HL-60 (cell line): Measurements from ENCODE around the gene ANXA10.
"Not testable (repeated sequence)": the region's sequence is repeated elsewhere in the genome, so short reads cannot be mapped to it uniquely, and the experiment has no call there.

ENCODE experiments used
- GABPA ChIP-seq: IDR thresholded peaks from 2 replicates; pipeline ENCODE4 v1.6.1; 2012; ENCODE audit warnings: low read depth
- POLR2AphosphoS5 ChIP-seq: IDR thresholded peaks from 2 replicates; pipeline ENCODE4 v1.6.1; 2012; ENCODE audit warnings: low read depth
- SPI1 ChIP-seq: IDR thresholded peaks from 2 replicates; pipeline ENCODE4 v1.6.1; 2012; ENCODE audit warnings: low read depth, mild to moderate bottlenecking, borderline replicate concordance
- TF ChIP-seq, protein P1 (sequence below): IDR thresholded peaks from one replicate; pipeline ENCODE4 v1.5.1; 2011; ENCODE audit warnings: low read length, control low read depth, inconsistent platforms; ENCODE audit not compliant: insufficient read depth
- TF ChIP-seq, protein P2 (sequence below): IDR thresholded peaks from 2 replicates; pipeline ENCODE4 v1.6.1; 2012; ENCODE audit warnings: low read depth; ENCODE audit not compliant: insufficient replicate concordance

DNA sequence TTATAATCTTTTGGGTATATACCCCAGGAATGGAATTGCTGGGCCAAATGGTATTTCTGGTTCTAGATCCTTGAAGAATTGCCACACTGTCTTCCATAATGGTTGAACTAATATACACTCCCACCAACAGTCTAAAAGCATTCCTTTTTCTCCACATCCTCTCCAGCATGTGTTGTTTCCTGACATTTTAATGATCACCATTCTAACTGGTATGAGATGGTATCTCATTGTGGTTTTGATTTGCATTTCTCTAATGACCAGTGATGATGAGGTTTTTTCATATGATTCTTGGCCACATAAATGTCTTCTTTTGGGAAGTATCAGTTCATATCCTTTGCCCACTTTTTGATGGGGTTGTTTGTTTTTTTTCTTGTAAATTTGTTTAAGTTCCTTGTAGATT lies 121.2 kb downstream of the ANXA10 start:
- TF ChIP-seq, protein P1, sequence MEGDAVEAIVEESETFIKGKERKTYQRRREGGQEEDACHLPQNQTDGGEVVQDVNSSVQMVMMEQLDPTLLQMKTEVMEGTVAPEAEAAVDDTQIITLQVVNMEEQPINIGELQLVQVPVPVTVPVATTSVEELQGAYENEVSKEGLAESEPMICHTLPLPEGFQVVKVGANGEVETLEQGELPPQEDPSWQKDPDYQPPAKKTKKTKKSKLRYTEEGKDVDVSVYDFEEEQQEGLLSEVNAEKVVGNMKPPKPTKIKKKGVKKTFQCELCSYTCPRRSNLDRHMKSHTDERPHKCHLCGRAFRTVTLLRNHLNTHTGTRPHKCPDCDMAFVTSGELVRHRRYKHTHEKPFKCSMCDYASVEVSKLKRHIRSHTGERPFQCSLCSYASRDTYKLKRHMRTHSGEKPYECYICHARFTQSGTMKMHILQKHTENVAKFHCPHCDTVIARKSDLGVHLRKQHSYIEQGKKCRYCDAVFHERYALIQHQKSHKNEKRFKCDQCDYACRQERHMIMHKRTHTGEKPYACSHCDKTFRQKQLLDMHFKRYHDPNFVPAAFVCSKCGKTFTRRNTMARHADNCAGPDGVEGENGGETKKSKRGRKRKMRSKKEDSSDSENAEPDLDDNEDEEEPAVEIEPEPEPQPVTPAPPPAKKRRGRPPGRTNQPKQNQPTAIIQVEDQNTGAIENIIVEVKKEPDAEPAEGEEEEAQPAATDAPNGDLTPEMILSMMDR: not testable (repeated sequence)
- TF ChIP-seq POLR2AphosphoS5, GABPA, SPI1: not testable (repeated sequence)
- TF ChIP-seq, protein P2, sequence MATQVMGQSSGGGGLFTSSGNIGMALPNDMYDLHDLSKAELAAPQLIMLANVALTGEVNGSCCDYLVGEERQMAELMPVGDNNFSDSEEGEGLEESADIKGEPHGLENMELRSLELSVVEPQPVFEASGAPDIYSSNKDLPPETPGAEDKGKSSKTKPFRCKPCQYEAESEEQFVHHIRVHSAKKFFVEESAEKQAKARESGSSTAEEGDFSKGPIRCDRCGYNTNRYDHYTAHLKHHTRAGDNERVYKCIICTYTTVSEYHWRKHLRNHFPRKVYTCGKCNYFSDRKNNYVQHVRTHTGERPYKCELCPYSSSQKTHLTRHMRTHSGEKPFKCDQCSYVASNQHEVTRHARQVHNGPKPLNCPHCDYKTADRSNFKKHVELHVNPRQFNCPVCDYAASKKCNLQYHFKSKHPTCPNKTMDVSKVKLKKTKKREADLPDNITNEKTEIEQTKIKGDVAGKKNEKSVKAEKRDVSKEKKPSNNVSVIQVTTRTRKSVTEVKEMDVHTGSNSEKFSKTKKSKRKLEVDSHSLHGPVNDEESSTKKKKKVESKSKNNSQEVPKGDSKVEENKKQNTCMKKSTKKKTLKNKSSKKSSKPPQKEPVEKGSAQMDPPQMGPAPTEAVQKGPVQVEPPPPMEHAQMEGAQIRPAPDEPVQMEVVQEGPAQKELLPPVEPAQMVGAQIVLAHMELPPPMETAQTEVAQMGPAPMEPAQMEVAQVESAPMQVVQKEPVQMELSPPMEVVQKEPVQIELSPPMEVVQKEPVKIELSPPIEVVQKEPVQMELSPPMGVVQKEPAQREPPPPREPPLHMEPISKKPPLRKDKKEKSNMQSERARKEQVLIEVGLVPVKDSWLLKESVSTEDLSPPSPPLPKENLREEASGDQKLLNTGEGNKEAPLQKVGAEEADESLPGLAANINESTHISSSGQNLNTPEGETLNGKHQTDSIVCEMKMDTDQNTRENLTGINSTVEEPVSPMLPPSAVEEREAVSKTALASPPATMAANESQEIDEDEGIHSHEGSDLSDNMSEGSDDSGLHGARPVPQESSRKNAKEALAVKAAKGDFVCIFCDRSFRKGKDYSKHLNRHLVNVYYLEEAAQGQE: not testable (repeated sequence)
